NCI-H2081 treated with DMSO at 0.1 percent for 48 hours (cell line): ENCODE results near the gene BRS3.
"Not testable (repeated sequence)": the region's sequence is repeated elsewhere in the genome, so short reads cannot be mapped to it uniquely, and the experiment has no call there.

Source experiments
- DNase-seq: peaks from one replicate; lab custom pipeline; 2025; lab: John Stamatoyannopoulos, UW

Gene BRS3

GRCh38 chrX:136487647-136488046 is at the start of gene BRS3:
Gene BRS3, plus strand, starts transcription at chrX:136487947. Its CDS starts 168 bp downstream, at chrX:136488115.
- no peak for DNase-seq

- DNase-seq, result no peak
These were observed 49.6 kb upstream of the BRS3 start for GRCh38 chrX:136438192-136438591.

GRCh38 chrX:136445674-136446073 is 42.1 kb upstream of the BRS3 start:
- DNase-seq, result not testable (repeated sequence)

GRCh38 chrX:136446208-136446607 is 41.5 kb upstream of the BRS3 start:
- DNase-seq, result no peak

- no peak for DNase-seq
These were observed 40.4 kb upstream of the BRS3 start for GRCh38 chrX:136447308-136447707.

- no peak for DNase-seq
These were observed 39.8 kb upstream of the BRS3 start for GRCh38 chrX:136447968-136448367.

GRCh38 chrX:136450050-136450830 is 37.5 kb upstream of the BRS3 start:
- no peak for DNase-seq

GRCh38 chrX:136452614-136453013 is 35.1 kb upstream of the BRS3 start:
- no peak for DNase-seq

- DNase-seq, result no peak
These were observed 34.6 kb upstream of the BRS3 start for GRCh38 chrX:136453114-136453513.

- peak; percentile 21 for DNase-seq
These were observed 34.0 kb upstream of the BRS3 start for GRCh38 chrX:136453771-136454170.

GRCh38 chrX:136456133-136456532 is 31.6 kb upstream of the BRS3 start:
- DNase-seq, result no peak

- no peak for DNase-seq
These were observed 30.3 kb upstream of the BRS3 start for GRCh38 chrX:136457303-136457917.

GRCh38 chrX:136464589-136464988 is 23.2 kb upstream of the BRS3 start:
- no peak for DNase-seq

GRCh38 chrX:136467303-136467702 is 20.4 kb upstream of the BRS3 start:
- DNase-seq, result no peak

- DNase-seq, result no peak
These were observed 19.2 kb upstream of the BRS3 start for GRCh38 chrX:136468391-136469103.

GRCh38 chrX:136473663-136474062 is 14.1 kb upstream of the BRS3 start:
- DNase-seq, result no peak

GRCh38 chrX:136475236-136475635 is 12.5 kb upstream of the BRS3 start:
- DNase-seq, result no peak

GRCh38 chrX:136476501-136476900 is 11.2 kb upstream of the BRS3 start:
- DNase-seq, result no peak

- DNase-seq, result no peak
These were observed 10.7 kb upstream of the BRS3 start for GRCh38 chrX:136477026-136477425.

GRCh38 chrX:136480383-136480782 is 7.4 kb upstream of the BRS3 start:
- DNase-seq, result no peak

- no peak for DNase-seq
These were observed 959 bp downstream of the BRS3 start for GRCh38 chrX:136488706-136489105.

GRCh38 chrX:136491832-136492231 is 4.1 kb downstream of the BRS3 start:
- DNase-seq, result no peak

GRCh38 chrX:136493011-136493410 is 5.3 kb downstream of the BRS3 start:
- no peak for DNase-seq
